ENCODE results near the gene TRAF7. TPM values are rescaled to one million over a fixed set of nuclear protein-coding genes. Genes with fewer than 3 reads are reported as not detected.

Gene TRAF7
- total and polyA plus RNA-seq, 2 of the 13 experiments (the other 11 are each of a cell fraction or from before 2014, with no cell fraction given): 47.9 to 65.6 TPM

DNA sequence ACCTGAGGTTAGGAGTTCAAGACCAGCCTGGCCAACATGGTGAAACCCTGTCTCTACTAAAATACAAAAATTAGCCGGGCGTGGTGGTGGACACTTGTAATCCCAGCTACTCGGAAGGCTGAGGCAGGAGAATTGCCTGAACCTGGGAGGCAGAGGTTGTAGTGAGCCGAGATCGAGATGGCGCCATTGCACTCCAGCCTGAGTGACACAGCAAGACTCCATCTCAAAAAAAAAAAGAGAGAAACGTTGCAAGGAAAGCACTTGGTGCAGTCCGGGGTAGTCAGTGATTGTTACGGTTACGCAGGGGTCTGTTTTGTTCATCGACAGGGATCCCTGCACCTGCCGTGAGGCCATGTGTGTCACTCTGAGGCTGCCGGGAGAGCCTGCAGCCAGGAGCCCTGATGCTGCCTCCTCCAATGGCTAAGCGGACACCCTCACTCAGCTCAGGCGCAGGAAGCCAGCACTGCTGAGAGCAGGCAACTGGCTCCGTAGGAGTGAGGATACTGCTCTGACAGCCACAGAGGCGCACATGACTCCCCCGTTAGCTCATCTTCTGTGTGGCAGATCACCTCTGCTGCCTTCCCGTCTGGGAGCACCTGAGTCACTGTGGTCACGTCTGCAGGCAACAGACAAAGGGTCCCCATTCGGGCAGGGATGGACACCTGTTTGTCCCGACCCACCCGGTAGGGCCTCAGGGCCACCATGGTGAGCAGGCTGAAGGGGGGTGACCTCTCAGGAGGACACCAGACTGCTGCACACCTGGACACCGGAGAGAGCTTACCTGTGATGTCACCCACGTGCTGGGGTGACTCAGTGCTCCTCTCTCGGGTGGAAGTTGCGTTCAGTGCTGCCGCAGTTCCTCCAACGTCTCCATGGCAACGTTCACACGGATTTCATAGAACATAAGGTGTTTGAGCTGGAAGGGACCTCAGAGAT, 12.4 kb upstream of the TRAF7 start:
- H2AFZ ChIP-seq (ENCODE audit: low read length): no peak overlapping the region
- H3K36me3 ChIP-seq (replicated peaks in 1 of 2; ENCODE audit: control insufficient read depth in 1 of 2, insufficient read depth in 2 of 2, low read length in 2 of 2): no peaks in the 10 kb centered on the region
- H3K4me3 ChIP-seq (replicated peaks in 1 of 3; ENCODE audit: insufficient read depth in 1 of 3, low read depth in 2 of 3, low read length in 3 of 3): no peak overlapping the region
- POLR2A ChIA-PET: interaction anchor here (0.6 to 1.0 kb wide), 2 partner anchors 12 kb away, joined by 3 read pairs; partner anchors contain the start of gene TRAF7
- FAIRE-seq (no peak), DNase-seq (ENCODE audit: low spot score) (no peak), ATAC-seq (no peak)
- peaks cover 8% of the 10 kb centered on the region for H4K20me1 ChIP-seq (ENCODE audit: insufficient read depth, low read length)
- 47% methylated on average over 25 of the region's 31 CpGs for WGBS (ENCODE audit: low lambda C conversion rate)
- in situ Hi-C loops (cut with HindIII; ENCODE audit: extremely low pct_ligation_motif_present, low pct_unique_long_range_greater_than_20kb) (loop anchor here (10.0 kb wide), 1 partner anchor 58 kb away; no protein-coding TSS in a partner anchor), intact Hi-C loops (cut with micrococcal nuclease; ENCODE audit: unreplicated experiment) (no loop called here)
- no peaks in the 10 kb centered on the region for H3K79me2 ChIP-seq (ENCODE audit: insufficient read depth, low read length)
- H3K4me1 ChIP-seq (ENCODE audit: insufficient read depth, low read length): peaks cover 52% of the 10 kb centered on the region
- H3K27me3 ChIP-seq (ENCODE audit: control insufficient read depth in 1 of 2, insufficient read depth in 2 of 2, low read length in 2 of 2): peaks cover 3 to 32% of the 10 kb centered on the region in 2 experiments
- no peak overlapping the region for H3K9ac ChIP-seq (ENCODE audit: insufficient read depth, low read depth, low read length)
- TF ChIP-seq PCBP2 (optimal IDR thresholded peaks at IDR 0.05; ENCODE audit: low read depth, low read length, poor library complexity, severe bottlenecking) (no peak), ZNF773 (CRISPR knock-in tag; IDR thresholded peaks at IDR 0.05; ENCODE audit: borderline replicate concordance) (no peak), CREB1 (IDR thresholded peaks at IDR 0.05) (peak; percentile 32; the same call in 1 of the 2 replicates), CREB1 (CRISPR knock-in tag; IDR thresholded peaks at IDR 0.05) (no peak)
- CTCF ChIA-PET (ENCODE audit: low intra/inter-chr PET ratio, low total read pairs): no interaction called here
- no peak overlapping the region for H3K4me2 ChIP-seq (ENCODE audit: low read depth, low read length)
- no peaks in the 10 kb centered on the region for H3K9me3 ChIP-seq (ENCODE audit: low read length)
- no peak overlapping the region for H3K27ac ChIP-seq (ENCODE audit: extremely low read length, insufficient read depth, low read length)
- no TSS peak for BruUV-seq (replicated peaks)

DNA sequence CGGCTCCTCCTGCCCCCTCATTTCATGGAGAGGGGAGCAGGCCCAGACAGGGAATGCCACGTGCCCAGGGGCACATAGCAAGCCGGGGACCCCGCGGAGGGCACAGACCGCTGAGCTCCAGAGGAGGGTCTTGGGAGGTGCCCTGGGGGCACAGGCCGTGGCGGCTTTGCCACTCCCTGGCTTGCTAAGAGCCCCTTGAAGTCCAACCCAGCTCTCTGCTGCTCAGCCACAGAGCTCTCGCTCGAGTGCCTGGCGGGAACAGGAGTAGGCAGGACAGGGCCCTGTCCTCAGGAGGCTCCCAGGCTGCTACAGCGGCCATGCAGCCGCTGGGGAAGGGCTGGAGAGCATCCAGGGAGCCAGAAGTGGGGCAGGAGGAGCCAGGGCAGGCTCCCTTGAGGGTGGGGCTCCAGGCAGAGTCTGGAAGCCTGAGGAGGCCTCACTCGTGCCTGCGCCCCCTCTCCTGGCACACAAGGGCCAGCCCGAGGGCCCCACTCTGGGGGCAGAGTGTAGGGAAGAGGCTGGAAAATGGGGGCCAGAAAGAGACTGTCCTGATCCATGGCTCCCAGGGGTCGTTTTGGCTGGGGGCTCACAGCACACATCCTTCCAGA, 11.6 kb upstream of the TRAF7 start:
- CTCF ChIA-PET (ENCODE audit: low intra/inter-chr PET ratio, low total read pairs): no interaction called here
- Histone ChIP-seq H4K20me1 (ENCODE audit: insufficient read depth, low read length) (peaks cover 8% of the 10 kb centered on the region), H3K9ac (ENCODE audit: insufficient read depth, low read depth, low read length) (no peak overlapping the region), H3K27ac (ENCODE audit: extremely low read length, insufficient read depth, low read length) (no peak overlapping the region), H3K9me3 (ENCODE audit: low read length) (no peaks in the 10 kb centered on the region), H3K4me2 (ENCODE audit: low read depth, low read length) (no peak overlapping the region), H3K4me1 (ENCODE audit: insufficient read depth, low read length) (peaks cover 48% of the 10 kb centered on the region), H3K4me3 (replicated peaks in 1 of 3; ENCODE audit: insufficient read depth in 1 of 3, low read depth in 2 of 3, low read length in 3 of 3) (no peak overlapping the region), H3K36me3 (replicated peaks in 1 of 2; ENCODE audit: control insufficient read depth in 1 of 2, insufficient read depth in 2 of 2, low read length in 2 of 2) (no peaks in the 10 kb centered on the region), H2AFZ (ENCODE audit: low read length) (no peak overlapping the region), H3K27me3 (ENCODE audit: control insufficient read depth in 1 of 2, insufficient read depth in 2 of 2, low read length in 2 of 2) (peaks cover 3 to 32% of the 10 kb centered on the region in 2 experiments), H3K79me2 (ENCODE audit: insufficient read depth, low read length) (no peaks in the 10 kb centered on the region)
- in situ Hi-C loops (cut with HindIII; ENCODE audit: extremely low pct_ligation_motif_present, low pct_unique_long_range_greater_than_20kb) (loop anchor here (10.0 kb wide), 1 partner anchor 59 kb away; no protein-coding TSS in a partner anchor), intact Hi-C loops (cut with micrococcal nuclease; ENCODE audit: unreplicated experiment) (no loop called here)
- 0 out of 2 replicates have a peak, but pooled peaks have one; percentile 3 for TF ChIP-seq RAD21 (CRISPR knock-in tag; IDR thresholded peaks at IDR 0.05)
- no peak for TF ChIP-seq GFI1 (CRISPR knock-in tag; IDR thresholded peaks at IDR 0.05; ENCODE audit: borderline replicate concordance)
- no peak for TF ChIP-seq ZSCAN12 (CRISPR knock-in tag; IDR thresholded peaks at IDR 0.05)
- TF ChIP-seq ZNF17 (CRISPR knock-in tag; IDR thresholded peaks at IDR 0.05): no peak
- POLR2A ChIA-PET: interaction anchor here (1.0 kb wide), 1 partner anchor 11 kb away, joined by 3 read pairs; the partner anchor contains the start of gene TRAF7
- ATAC-seq (no peak), DNase-seq (ENCODE audit: low spot score) (no peak), FAIRE-seq (no peak)
- 38% methylated on average over 13 of the region's 17 CpGs for WGBS (ENCODE audit: low lambda C conversion rate)
- no TSS peak for BruUV-seq (replicated peaks)
